ENCODE data around the gene MYO5B. TPM values are rescaled to one million over a fixed set of nuclear protein-coding genes. Genes with fewer than 3 reads are reported as not detected.

The MYO5B gene
- total RNA-seq, 1 donor from 2014 or later, result 22.6 TPM

- Histone ChIP-seq H3K4me1 (no peaks in the 10 kb centered on the region), H3K9me3 (no peaks in the 10 kb centered on the region), H3K36me3 (no peaks in the 10 kb centered on the region), H3K27me3 (no peaks in the 10 kb centered on the region), H3K27ac (no peak overlapping the region), H3K4me3 (no peak overlapping the region)
- intact Hi-C loops (cut with DNase I), result no loop called here
- no peak for TF ChIP-seq POLR2AphosphoS5 (IDR thresholded peaks at IDR 0.05; ENCODE audit: insufficient read depth in 1 of 2, low read depth in 1 of 2)
- TF ChIP-seq POLR2A (IDR thresholded peaks at IDR 0.05), result no peak
- no peak for TF ChIP-seq CTCF (IDR thresholded peaks at IDR 0.05)
- no peak for DNase-seq (ENCODE audit: extremely low spot score in 2 of 2)
Observed at GRCh38 chr18:50034029-50034428, 160.9 kb downstream of the MYO5B start.

- no peak overlapping the region for H3K27ac ChIP-seq
- H3K36me3 ChIP-seq, result no peaks in the 10 kb centered on the region
- H3K9me3 ChIP-seq, result no peaks in the 10 kb centered on the region
- no peak overlapping the region for H3K4me3 ChIP-seq
- no peaks in the 10 kb centered on the region for H3K4me1 ChIP-seq
- TF ChIP-seq POLR2A (IDR thresholded peaks at IDR 0.05), result no peak
- DNase-seq (ENCODE audit: extremely low spot score in 2 of 2), result no peak
- intact Hi-C loops (cut with DNase I), result no loop called here
- no peaks in the 10 kb centered on the region for H3K27me3 ChIP-seq
Observed at GRCh38 chr18:50033004-50033403, 161.9 kb downstream of the MYO5B start.

GRCh38 chr18:50030146-50030545, 164.8 kb downstream of the MYO5B start:
- Histone ChIP-seq H3K4me1 (no peaks in the 10 kb centered on the region), H3K36me3 (no peaks in the 10 kb centered on the region), H3K27ac (no peak overlapping the region), H3K9me3 (no peaks in the 10 kb centered on the region), H3K27me3 (no peaks in the 10 kb centered on the region), H3K4me3 (no peak overlapping the region)
- intact Hi-C loops (cut with DNase I), result no loop called here
- DNase-seq (ENCODE audit: extremely low spot score in 2 of 2), result no peak
- TF ChIP-seq CTCF (IDR thresholded peaks at IDR 0.05) (no peak), POLR2AphosphoS5 (IDR thresholded peaks at IDR 0.05; ENCODE audit: insufficient read depth in 1 of 2, low read depth in 1 of 2) (no peak), POLR2A (IDR thresholded peaks at IDR 0.05) (no peak)

GRCh38 chr18:50027996-50028395, 167.0 kb downstream of the MYO5B start:
- no peak overlapping the region for H3K27ac ChIP-seq
- no peak overlapping the region for H3K4me3 ChIP-seq
- no peaks in the 10 kb centered on the region for H3K36me3 ChIP-seq
- DNase-seq (ENCODE audit: extremely low spot score in 2 of 2), result no peak
- intact Hi-C loops (cut with DNase I), result no loop called here
- H3K27me3 ChIP-seq, result no peaks in the 10 kb centered on the region
- TF ChIP-seq POLR2AphosphoS5 (IDR thresholded peaks at IDR 0.05; ENCODE audit: insufficient read depth in 1 of 2, low read depth in 1 of 2), result no peak
- no peak for TF ChIP-seq POLR2A (IDR thresholded peaks at IDR 0.05)
- no peak for TF ChIP-seq CTCF (IDR thresholded peaks at IDR 0.05)
- H3K9me3 ChIP-seq, result no peaks in the 10 kb centered on the region
- no peaks in the 10 kb centered on the region for H3K4me1 ChIP-seq

- TF ChIP-seq POLR2A (IDR thresholded peaks at IDR 0.05), result no peak
- TF ChIP-seq POLR2AphosphoS5 (IDR thresholded peaks at IDR 0.05; ENCODE audit: insufficient read depth in 1 of 2, low read depth in 1 of 2), result no peak
- TF ChIP-seq CTCF (IDR thresholded peaks at IDR 0.05), result no peak
- Histone ChIP-seq H3K4me1 (no peaks in the 10 kb centered on the region), H3K27me3 (no peaks in the 10 kb centered on the region), H3K4me3 (no peak overlapping the region), H3K36me3 (no peaks in the 10 kb centered on the region), H3K9me3 (no peaks in the 10 kb centered on the region), H3K27ac (no peak overlapping the region)
- intact Hi-C loops (cut with DNase I), result no loop called here
- DNase-seq (ENCODE audit: extremely low spot score in 2 of 2), result no peak
Observed at GRCh38 chr18:50024466-50024865, 170.5 kb downstream of the MYO5B start.

GRCh38 chr18:50022985-50023384, 172.0 kb downstream of the MYO5B start:
- Histone ChIP-seq H3K27ac (no peak overlapping the region), H3K27me3 (no peaks in the 10 kb centered on the region), H3K4me1 (no peaks in the 10 kb centered on the region), H3K4me3 (no peak overlapping the region), H3K36me3 (no peaks in the 10 kb centered on the region), H3K9me3 (no peaks in the 10 kb centered on the region)
- DNase-seq (ENCODE audit: extremely low spot score in 2 of 2), result no peak
- no peak for TF ChIP-seq POLR2AphosphoS5 (IDR thresholded peaks at IDR 0.05; ENCODE audit: insufficient read depth in 1 of 2, low read depth in 1 of 2)
- TF ChIP-seq CTCF (IDR thresholded peaks at IDR 0.05), result no peak
- TF ChIP-seq POLR2A (IDR thresholded peaks at IDR 0.05), result no peak
- intact Hi-C loops (cut with DNase I), result no loop called here
